Pancreas (tissue), 10 donors: ENCODE data around the gene ACY1. TPM values are rescaled to one million over a fixed set of nuclear protein-coding genes. Genes with fewer than 3 reads are reported as not detected.

ENCODE experiments used
- ATAC-seq, 4 donors: fragments of 200-7000 bp; cut with Tn5 transposase; one replicate each; pipeline versions ENCODE4 v1.8.0 to v1.9.1; 2020; ENCODE audit warnings: mild to moderate bottlenecking in 4 of 4, moderate library complexity in 4 of 4
- DNase-seq, 6 donors: peaks; one replicate each; pipeline ENCODE4 v3.0.0-alpha.2; 2020
- FAIRE-seq: peaks from 2 replicates; lab custom pipeline; 2012; peaks lifted over from hg19 to GRCh38; lab: Jason Lieb, UNC
- H3K27ac ChIP-seq, 4 donors: fragments of 200-600 bp; sonication (generic); 1 replicate in 3 of 4; 2 replicates in 1 of 4; pipeline versions ENCODE4 v1.5.0 to v1.8.0; 2020
- H3K27me3 ChIP-seq, 4 donors: fragments of 200-600 bp; one replicate each; pipeline ENCODE4 v1.8.0; 2021
- H3K36me3 ChIP-seq, 3 donors: fragments of 200-600 bp; sonication (generic) in 1 of 3; one replicate each; pipeline versions ENCODE4 v1.5.0 to v1.8.0; 2020 to 2021
- H3K4me1 ChIP-seq, 3 donors: fragments of 200-600 bp; one replicate each; pipeline ENCODE4 v1.8.0; 2021
- H3K4me3 ChIP-seq, 4 donors: fragments of 200-600 bp; sonication (generic) in 2 of 4; one replicate each; pipeline versions ENCODE4 v1.5.0 to v1.8.0; 2020 to 2021
- H3K9me3 ChIP-seq, 4 donors: fragments of 200-600 bp; one replicate each; pipeline ENCODE4 v1.8.0; 2021
- WGBS, 2 donors: extraction: QIAGEN DNeasy Blood & Tissue Kit; methylation state at CpG; one replicate each; pipeline ENCODE4 v1.1.7; 2013; 5-methylcytosine and 5-hydroxymethylcytosine counted together
- intact Hi-C, 3 donors: fragments of 100-400 bp; cut with DNase I; formaldehyde crosslinking; loops; one replicate each; pipeline versions ENCODE4 v1.11.1 to v1.14.2; 2022
- polyA plus RNA-seq, 2 donors: library from polyadenylated mRNA; stranded (reverse); fragments of 200-250 nt; gene quantifications; one replicate each; pipeline ENCODE4 v1.2.3, GENCODE V29; 2013
- total RNA-seq, 6 donors: library from RNA; stranded (reverse); fragmentation: NEBNext Ultra II Directional in 4 of 6; extraction: Animal tissue kit (Norgen Biotek cat#: 25700) in 4 of 6; gene quantifications; one replicate each; pipeline versions ENCODE4 v1.2.1 to v1.2.4, GENCODE V29; 2021 to 2023
- TF ChIP-seq, protein P1 (sequence below), 4 donors: fragments of 200-600 bp; sonication (generic) in 3 of 4; IDR thresholded peaks; one replicate each; pipeline versions ENCODE4 v1.5.0 to v1.8.0; 2021; ENCODE audit warnings: antibody characterized with exemption in 4 of 4
- donor health status: healthy with polysubstance abuse.
- donor health status: DM: no; HTN: no; CAD: no; lungs with moderate emphysema.
- donor health status: DM: no; HTN: no; CAD: no.
- donor health status: control.
- donor health status: control.
- donor health status: Bipolar disorder and iron deficiency.
- donor health status: DM: yes; HTN: yes; CAD: no.
- donor health status: DM: no; HTN: no; CAD: no.
- donor health status: DM: no; HTN: no; CAD: no.
- donor health status: DM: yes; HTN: yes; CAD: no.

ACY1 gene
- total and polyA plus RNA-seq, 8 donors, result 5.7 to 21.5 (median 15.6) TPM

DNA sequence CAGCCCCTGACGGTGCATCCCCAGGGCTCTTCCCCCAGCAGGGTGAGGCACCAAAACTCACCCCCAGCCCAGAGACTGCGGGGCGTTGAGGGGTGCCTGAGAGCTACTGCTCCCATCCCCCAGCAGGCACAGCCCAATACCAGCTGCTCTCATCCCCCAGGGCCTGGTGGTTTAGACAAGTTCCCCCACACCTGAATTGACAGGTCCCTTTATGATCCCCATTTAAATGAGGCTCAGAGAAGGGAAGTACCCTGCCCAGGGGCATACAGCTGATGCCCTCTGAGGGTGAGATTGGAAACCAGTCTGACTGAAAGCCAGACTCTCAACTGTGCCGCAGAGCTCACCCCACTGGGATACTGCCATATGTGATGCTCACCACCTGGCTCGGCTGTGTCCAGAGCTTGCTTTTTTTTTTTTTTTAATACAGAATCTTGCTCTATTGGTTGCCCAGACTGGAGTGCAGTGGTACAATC lies 52.9 kb downstream of the ACY1 start:
- no peak for DNase-seq
- no peak for ATAC-seq
- Histone ChIP-seq H3K4me1 (no peaks in the 10 kb centered on the region), H3K4me3 (no peak overlapping the region), H3K9me3 (no peaks in the 10 kb centered on the region), H3K27me3 (no peaks in the 10 kb centered on the region), H3K27ac (no peak overlapping the region), H3K36me3 (no peaks in the 10 kb centered on the region)
- intact Hi-C loops, result no loop called here
- WGBS, 2 donors, result 77 to 85% methylated on average over 5 of the region's 5 CpGs
- no peak for FAIRE-seq
- TF ChIP-seq, protein P1, sequence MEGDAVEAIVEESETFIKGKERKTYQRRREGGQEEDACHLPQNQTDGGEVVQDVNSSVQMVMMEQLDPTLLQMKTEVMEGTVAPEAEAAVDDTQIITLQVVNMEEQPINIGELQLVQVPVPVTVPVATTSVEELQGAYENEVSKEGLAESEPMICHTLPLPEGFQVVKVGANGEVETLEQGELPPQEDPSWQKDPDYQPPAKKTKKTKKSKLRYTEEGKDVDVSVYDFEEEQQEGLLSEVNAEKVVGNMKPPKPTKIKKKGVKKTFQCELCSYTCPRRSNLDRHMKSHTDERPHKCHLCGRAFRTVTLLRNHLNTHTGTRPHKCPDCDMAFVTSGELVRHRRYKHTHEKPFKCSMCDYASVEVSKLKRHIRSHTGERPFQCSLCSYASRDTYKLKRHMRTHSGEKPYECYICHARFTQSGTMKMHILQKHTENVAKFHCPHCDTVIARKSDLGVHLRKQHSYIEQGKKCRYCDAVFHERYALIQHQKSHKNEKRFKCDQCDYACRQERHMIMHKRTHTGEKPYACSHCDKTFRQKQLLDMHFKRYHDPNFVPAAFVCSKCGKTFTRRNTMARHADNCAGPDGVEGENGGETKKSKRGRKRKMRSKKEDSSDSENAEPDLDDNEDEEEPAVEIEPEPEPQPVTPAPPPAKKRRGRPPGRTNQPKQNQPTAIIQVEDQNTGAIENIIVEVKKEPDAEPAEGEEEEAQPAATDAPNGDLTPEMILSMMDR (IDR thresholded peaks at IDR 0.05), result no peak

DNA sequence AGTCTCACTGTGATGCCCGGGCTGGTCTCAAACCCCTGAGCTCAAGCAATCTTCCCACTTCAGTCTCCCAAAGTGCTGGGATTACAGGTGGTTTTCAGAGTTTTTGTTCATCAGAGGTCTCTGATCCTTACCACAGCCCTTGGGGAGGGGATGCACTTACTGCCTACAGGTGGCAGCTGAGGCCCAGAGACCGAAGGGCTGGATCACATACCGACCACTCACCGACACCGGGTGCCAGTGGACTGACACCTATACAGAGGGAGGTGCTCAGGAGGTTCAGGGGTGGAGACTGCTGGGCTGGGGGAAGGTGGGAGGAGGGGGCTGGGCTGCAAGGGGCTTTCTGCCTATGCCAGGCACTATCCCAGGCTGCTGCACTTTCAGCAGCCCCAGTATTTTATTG lies 53.5 kb downstream of the ACY1 start:
- H3K9me3 ChIP-seq, result no peaks in the 10 kb centered on the region
- TF ChIP-seq, protein P1 (IDR thresholded peaks at IDR 0.05), result no peak
- H3K4me1 ChIP-seq, result no peaks in the 10 kb centered on the region
- H3K27ac ChIP-seq, result no peak overlapping the region
- ATAC-seq (no peak), FAIRE-seq (no peak), DNase-seq (no peak)
- 36 to 42% methylated on average over 5 of the region's 5 CpGs for WGBS, 2 donors
- intact Hi-C loops, result no loop called here
- H3K4me3 ChIP-seq, result no peak overlapping the region
- H3K36me3 ChIP-seq, result no peaks in the 10 kb centered on the region
- H3K27me3 ChIP-seq, result no peaks in the 10 kb centered on the region

DNA sequence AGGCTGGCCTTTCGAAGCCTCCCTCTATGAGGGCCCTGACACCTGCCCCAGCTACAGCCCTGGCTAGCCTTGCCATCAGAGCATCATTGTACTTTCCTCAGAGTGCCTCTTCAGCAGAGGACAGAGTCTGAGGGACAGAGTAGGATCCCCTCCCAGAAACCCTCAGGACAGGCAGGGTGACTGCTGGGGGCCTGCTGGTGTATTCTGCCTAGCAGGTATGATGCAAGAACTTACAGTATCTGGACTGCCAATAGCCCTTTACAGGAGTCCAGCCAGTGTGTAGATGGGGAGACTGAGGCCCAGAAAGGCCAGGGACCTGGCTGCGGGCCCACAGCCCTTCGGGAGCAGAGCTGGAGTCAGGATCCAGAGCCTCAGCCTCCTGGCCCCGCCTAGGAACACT lies 54.0 kb downstream of the ACY1 start:
- intact Hi-C loops, result no loop called here
- TF ChIP-seq, protein P1 (IDR thresholded peaks at IDR 0.05), result no peak

DNA sequence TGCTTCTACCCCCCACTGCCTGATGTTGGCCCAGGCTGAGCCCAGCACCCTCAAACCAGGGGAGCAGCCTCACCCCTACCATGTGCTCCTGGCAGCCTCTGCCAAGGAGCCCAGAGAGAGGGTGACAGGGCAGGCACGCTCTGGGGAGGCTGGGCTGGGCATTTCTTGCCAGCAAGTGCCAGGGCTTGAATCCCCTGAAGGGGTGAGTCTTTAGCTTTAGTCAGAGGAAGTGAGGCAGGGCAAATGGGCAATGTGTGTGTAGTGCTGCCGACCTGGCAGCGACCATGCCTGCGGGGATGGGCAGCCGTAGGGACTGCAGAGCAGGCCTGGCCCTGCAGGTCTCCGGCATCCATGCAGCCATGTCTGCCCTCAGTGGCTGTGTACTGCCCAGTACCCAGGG lies 54.9 kb downstream of the ACY1 start:
- H3K4me3 ChIP-seq, result no peak overlapping the region
- H3K27me3 ChIP-seq, result no peaks in the 10 kb centered on the region
- H3K4me1 ChIP-seq, result no peaks in the 10 kb centered on the region
- ATAC-seq (no peak), DNase-seq (no peak), FAIRE-seq (no peak)
- H3K9me3 ChIP-seq, result no peaks in the 10 kb centered on the region
- no peak overlapping the region for H3K27ac ChIP-seq
- WGBS, 2 donors, result 80 to 81% methylated on average over 6 of the region's 6 CpGs
- intact Hi-C loops, result no loop called here
- H3K36me3 ChIP-seq, result no peaks in the 10 kb centered on the region
- TF ChIP-seq, protein P1 (IDR thresholded peaks at IDR 0.05), result no peak

More for the DNA sequence above, 54.0 kb downstream of the ACY1 start:
- H3K27ac ChIP-seq, result no peak overlapping the region
- H3K27me3 ChIP-seq, result no peaks in the 10 kb centered on the region
- FAIRE-seq, result no peak
- H3K9me3 ChIP-seq, result no peaks in the 10 kb centered on the region
- H3K4me3 ChIP-seq, result no peak overlapping the region
- no peaks in the 10 kb centered on the region for H3K4me1 ChIP-seq
- H3K36me3 ChIP-seq, result no peaks in the 10 kb centered on the region
- no peak for ATAC-seq
- 87 to 89% methylated on average over 2 to 4 of the region's 4 CpGs for WGBS, 2 donors
- DNase-seq, result no peak

Other genes with a start within 250 kb of the ACY1 start
- gene IQCF6, start 204.3 kb upstream of the ACY1 start, total RNA-seq, result not detected
- not detected for gene IQCF6, start 204.3 kb upstream of the ACY1 start, polyA plus RNA-seq
- not detected for gene IQCF2, start 121.9 kb upstream of the ACY1 start, total RNA-seq
- not detected for gene IQCF2, start 121.9 kb upstream of the ACY1 start, polyA plus RNA-seq
- not detected for gene IQCF5, start 107.9 kb upstream of the ACY1 start, total RNA-seq
- gene IQCF5, start 107.9 kb upstream of the ACY1 start, polyA plus RNA-seq, result not detected
- not detected for gene IQCF1, start 80.2 kb upstream of the ACY1 start, total RNA-seq
- gene IQCF1, start 80.2 kb upstream of the ACY1 start, polyA plus RNA-seq, result not detected
- gene RRP9, start 41.6 kb upstream of the ACY1 start, total RNA-seq, result 1 to 10 TPM; 3.8 to 9.0 (median 7.0) TPM
- gene RRP9, start 41.6 kb upstream of the ACY1 start, polyA plus RNA-seq, result 10 to 100 TPM; 13.7 to 13.8 TPM
- gene PARP3, start 41.2 kb upstream of the ACY1 start, total RNA-seq, result 1 to 10 TPM; 2.1 to 5.9 (median 4.2) TPM
- gene PARP3, start 41.2 kb upstream of the ACY1 start, polyA plus RNA-seq, result 1 to 10 TPM; 7.9 to 8.3 TPM
- gene GPR62, start 28.2 kb upstream of the ACY1 start, total RNA-seq, result under 1 TPM in 5 of 6 donors, not detected in 1; 0.08 to 0.09 (median 0.09) TPM
- under 1 TPM in 1 of 2 donors, not detected in 1; 0.26 TPM for gene GPR62, start 28.2 kb upstream of the ACY1 start, polyA plus RNA-seq
- 10 to 100 TPM; 10.7 to 19.8 (median 14.5) TPM for gene PCBP4, start 16.1 kb upstream of the ACY1 start, total RNA-seq
- gene PCBP4, start 16.1 kb upstream of the ACY1 start, polyA plus RNA-seq, result 10 to 100 TPM; 43.3 to 55.2 TPM
- gene ABHD14B, start 9.5 kb upstream of the ACY1 start, total RNA-seq, result 10 to 100 TPM; 26.6 to 37.9 (median 31.8) TPM
- 10 to 100 TPM; 42.7 to 50.1 TPM for gene ABHD14B, start 9.5 kb upstream of the ACY1 start, polyA plus RNA-seq
- 10 to 100 TPM in 2 of 6 donors, 1 to 10 TPM in 4; 5.9 to 11.2 (median 9.0) TPM for gene ABHD14A, start 8.5 kb upstream of the ACY1 start, total RNA-seq
- 10 to 100 TPM; 30.5 to 36.3 TPM for gene ABHD14A, start 8.5 kb upstream of the ACY1 start, polyA plus RNA-seq
- 1,000 to 10,000 TPM in 2 of 6 donors, 100 to 1,000 TPM in 4; 643 to 1,285 (median 890) TPM for gene RPL29, start 12.4 kb downstream of the ACY1 start, total RNA-seq
- gene RPL29, start 12.4 kb downstream of the ACY1 start, polyA plus RNA-seq, result 1,000 to 10,000 TPM; 1,152 to 1,829 TPM
- 1 to 10 TPM; 2.8 to 7.6 (median 4.6) TPM for gene DUSP7, start 73.0 kb downstream of the ACY1 start, total RNA-seq
- gene DUSP7, start 73.0 kb downstream of the ACY1 start, polyA plus RNA-seq, result 1 to 10 TPM; 2.6 to 6.2 TPM
- 1 to 10 TPM in 1 of 6 donors, under 1 TPM in 5; 0.37 to 1.1 (median 0.71) TPM for gene POC1A, start 170.9 kb downstream of the ACY1 start, total RNA-seq
- gene POC1A, start 170.9 kb downstream of the ACY1 start, polyA plus RNA-seq, result under 1 TPM; 0.46 to 0.80 TPM
- 10 to 100 TPM; 10.1 to 21.7 (median 12.9) TPM for gene ALAS1, start 214.6 kb downstream of the ACY1 start, total RNA-seq
- gene ALAS1, start 214.6 kb downstream of the ACY1 start, polyA plus RNA-seq, result 10 to 100 TPM in 1 of 2 donors, 1 to 10 TPM in 1; 8.4 to 20.2 TPM
- under 1 TPM in 4 of 6 donors, not detected in 2; 0.03 to 0.47 (median 0.04) TPM for gene TLR9, start 242.1 kb downstream of the ACY1 start, total RNA-seq
- under 1 TPM; 0.05 to 0.27 TPM for gene TLR9, start 242.1 kb downstream of the ACY1 start, polyA plus RNA-seq